NCI-H2081 (cell line): ENCODE data around the gene RNF222.
"Not testable (repeated sequence)": the region's sequence is repeated elsewhere in the genome, so short reads cannot be mapped to it uniquely, and the experiment has no call there.

Experiments
- DNase-seq, 2 experiments: peaks; one replicate each; lab custom pipeline; 2025; lab: John Stamatoyannopoulos, UW

Gene RNF222

DNA sequence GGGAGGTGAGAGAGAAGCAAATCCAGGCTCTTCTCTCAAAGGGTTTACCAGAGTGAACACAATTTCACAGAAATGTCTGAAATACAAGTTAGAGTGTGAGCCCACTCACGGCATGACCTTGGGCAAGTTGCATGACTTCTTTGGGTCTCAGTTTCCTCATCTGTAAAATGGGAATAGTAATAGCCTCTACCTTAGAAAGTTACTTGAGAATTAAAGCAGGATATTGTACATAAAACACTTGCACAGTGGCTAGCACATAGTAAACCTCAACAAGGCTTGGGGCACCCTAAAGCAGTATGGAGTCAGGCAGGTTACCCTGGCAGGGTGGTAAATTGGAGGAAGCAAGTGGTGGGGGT, 13.2 kb upstream of the RNF222 start:
- no peak for DNase-seq

DNA sequence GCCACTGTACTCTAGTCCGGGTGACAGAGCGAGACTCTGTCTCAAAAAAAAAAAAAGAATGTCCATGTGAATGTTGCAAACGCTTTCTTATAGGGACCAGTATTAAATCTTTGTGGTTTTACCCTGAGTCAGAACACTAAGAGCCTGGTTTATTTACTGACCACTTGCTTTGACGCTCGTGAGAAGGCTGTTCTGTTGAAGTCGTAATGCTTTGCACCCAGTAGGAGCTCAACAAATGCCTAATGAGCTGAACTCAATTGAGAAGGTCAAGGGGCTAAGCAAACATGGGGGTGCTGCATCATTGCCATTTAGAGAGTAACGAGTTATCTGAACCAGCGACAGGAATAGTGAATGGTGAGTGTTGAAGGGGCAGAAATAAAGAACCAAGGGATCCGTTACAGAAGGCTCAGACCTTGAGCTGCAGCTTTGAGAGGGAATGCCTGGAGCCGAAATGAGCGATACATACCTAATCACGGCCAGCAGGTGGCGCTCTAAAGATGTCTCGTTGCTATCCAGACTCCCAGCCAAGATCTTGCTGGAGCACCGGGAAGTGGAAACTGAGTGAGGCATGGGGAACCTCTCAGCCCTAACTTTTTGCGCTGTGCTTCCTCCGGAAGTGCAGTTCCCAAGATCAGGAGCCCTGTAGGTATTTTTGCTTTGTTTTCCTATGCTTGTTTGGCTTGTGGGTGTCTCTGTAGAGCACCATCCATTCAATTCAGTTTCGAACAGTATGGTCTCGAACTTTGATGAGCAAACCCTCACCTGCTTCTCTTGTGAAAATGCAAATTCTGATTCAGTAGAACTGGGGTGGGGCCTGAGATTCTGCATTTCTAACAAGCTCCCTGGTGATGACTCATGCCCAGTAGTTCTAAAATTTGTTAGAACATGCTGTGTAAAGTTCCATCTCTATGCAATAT, 12.6 kb upstream of the RNF222 start:
- peak; percentile 73 to 76 for DNase-seq

DNA sequence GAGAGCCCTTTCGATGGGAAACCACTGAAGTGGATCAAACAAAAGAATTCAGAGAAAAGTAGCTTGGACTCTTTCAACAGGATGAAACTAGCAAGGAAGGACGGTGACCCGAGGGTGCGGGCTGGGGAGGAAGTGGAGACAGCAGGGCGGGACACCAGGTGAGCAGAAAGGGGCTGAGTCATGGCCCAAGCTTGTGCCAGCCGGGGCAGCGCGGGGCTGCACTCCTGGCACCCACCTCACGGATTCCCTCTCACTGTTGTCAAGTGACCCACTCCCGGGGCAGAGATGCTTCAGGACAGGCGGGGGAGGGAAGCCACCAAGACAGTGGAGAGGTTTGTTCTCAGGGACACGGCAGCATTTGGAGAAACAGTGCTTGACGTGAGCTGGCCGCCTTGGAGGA, 10.7 kb upstream of the RNF222 start:
- no peak for DNase-seq

DNA sequence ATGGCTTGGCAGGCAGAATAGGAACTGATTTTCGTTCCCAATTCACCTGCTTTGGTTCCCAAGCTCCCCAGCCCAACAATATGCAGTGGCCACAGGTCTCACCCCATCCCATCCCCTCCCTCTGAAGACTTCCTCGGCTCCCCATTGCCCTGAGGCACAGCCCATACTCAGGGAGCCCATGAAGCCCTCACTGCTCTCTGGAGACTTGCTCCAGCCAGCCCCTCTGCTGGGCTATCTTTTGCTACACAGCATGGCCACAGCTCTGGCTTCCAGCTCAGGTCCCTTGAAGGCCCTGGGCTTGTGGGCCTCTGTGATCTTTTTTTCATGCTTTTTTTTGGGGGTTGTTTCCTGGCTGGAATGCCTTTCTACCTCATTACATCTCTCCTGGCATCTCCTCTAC, 8.5 kb upstream of the RNF222 start:
- no peak for DNase-seq

DNA sequence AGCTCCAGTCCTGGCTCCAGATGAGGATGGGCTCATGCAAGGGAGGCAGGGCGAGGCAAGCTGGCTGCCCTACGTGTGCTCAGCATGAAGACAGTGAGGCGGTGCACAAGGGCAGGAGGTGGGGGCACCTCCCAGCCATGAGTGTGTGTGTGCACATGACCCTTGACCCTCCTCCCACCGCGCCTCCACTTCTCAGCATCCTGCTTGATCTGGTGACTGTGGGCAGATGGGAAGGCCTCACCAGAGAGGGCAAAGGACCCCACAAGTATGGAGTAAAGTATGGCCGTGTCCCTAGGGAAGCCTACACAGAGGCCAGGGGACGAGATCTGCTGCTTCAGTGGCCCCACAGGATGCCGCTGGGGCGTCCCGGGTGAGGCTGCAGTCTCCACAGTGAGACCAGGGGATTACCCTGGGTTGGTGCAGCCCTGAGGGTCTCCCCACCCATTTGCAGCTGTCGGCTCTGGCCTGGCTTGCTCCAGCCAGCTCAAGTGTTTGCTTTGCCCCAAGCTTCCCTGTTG, 7.9 kb upstream of the RNF222 start:
- DNase-seq = no peak

DNA sequence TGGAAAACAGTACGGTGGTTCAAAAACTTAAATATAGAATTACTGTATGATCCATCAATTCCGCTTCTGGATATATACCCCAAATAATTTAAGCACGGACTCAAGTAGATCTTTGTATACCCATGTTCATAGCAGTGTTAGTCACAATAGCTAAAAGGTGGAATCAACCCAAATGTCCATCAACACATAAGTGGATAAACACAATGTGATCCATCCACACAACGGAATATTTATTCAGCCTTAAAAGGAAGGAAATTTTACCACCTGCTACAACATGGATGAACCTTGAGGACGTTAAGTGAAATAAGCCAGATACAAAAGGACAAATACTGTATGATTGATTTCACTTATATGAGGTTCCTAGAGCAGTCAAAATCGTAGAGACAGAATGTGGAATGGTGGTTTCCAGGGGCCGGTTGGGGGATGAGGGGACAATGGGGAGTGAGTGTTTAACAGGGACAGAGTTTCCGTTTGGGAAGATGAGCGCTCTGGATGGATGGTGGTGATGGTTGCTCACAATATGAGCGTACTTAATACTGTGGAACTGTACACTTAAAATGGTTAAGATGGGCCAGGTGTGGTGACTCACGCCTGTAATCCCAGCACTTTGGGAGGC, 5.4 kb upstream of the RNF222 start:
- DNase-seq = no peak

DNA sequence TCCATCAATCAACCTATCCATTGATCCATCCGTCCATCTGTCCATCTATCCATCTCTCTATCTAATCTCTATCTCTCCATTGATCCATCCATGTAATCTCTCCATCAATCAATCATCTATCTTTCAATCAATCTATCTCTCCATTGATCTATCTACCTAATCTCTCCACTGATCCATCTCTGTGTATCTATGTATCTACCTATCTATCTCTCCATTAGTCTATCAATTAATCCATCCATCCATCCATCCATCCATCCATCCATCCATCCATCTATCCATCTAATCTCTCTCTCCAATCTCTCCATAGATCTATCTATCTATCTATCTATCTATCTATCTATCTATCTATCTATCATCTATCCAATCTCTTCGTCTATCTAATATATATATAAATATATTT, 3.5 kb upstream of the RNF222 start:
- no peak for DNase-seq

DNA sequence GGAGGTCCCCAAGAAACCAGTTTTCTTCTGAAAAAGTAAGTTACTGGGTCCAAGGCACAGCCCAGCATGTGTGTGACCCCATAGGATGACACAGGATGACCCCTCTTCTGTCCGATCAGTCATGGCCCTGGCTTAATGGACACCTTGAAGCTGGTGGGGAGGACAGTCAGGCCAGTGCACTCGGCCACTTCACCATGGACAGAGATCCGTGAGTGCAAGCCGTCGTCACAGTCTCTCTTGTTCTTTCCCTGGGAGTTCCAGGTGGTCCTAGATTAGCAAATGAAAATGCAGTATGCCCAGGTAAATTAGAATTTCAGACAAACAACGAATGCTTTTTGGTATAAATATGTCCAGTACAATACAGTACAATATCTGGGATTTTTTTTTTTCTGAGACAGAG, 1.4 kb upstream of the RNF222 start:
- no peak for DNase-seq

DNA sequence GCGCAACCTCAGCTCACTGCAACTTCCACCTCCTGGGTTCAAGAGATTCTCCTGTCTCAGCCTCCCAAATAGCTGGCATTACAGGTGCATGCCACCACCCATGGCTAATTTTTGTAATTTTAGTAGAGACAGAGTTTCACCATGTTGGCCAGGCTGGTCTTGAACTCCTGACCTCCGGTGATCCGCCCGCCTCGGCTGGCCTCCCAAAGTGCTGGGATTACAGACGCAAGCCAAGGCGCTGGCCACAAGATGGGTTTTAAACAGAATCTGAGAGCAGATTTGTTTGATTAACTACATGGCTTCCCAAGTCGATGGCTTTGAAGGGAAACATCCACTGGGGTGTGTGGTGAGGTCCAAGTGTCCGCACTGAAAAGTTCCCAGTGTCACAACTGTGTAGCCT, 3.1 kb downstream of the RNF222 start:
- DNase-seq = not testable (repeated sequence)

DNA sequence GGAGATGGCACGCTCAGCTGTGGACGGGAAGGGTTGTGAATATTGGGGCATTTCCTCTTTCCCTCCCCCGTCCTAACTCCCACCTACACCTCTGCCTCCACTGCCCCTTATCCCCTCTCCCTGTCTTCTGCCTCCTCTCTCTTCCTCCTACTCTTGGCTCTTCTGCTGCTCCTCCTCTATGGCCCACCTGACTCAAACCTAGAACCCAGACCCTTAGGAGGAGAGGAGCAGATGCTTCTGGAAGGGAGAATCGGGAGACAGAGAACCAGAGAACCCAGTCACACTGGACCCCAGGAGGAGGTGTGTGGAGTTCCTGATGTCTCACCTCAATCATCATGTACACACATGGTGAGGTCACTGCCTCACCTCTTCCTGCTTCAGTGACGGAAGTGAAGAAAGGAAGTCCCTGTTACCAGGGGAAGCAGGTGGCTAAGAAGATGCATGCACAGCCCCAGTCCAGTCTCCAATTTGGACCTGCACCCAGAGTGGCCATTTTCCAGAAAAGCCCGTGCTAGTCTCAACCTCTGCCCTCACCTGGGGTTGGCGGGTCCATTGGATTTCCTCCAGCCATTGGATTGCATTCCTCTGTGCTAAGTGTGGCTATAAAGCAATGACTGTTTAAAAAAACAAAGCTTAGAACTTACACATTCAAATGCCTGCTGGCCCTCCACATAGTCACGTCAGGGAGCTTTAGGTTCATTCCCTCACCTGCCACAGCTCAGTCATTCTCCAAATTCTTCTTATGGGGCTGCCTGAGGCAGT, 4.0 kb downstream of the RNF222 start:
- DNase-seq = no peak

DNA sequence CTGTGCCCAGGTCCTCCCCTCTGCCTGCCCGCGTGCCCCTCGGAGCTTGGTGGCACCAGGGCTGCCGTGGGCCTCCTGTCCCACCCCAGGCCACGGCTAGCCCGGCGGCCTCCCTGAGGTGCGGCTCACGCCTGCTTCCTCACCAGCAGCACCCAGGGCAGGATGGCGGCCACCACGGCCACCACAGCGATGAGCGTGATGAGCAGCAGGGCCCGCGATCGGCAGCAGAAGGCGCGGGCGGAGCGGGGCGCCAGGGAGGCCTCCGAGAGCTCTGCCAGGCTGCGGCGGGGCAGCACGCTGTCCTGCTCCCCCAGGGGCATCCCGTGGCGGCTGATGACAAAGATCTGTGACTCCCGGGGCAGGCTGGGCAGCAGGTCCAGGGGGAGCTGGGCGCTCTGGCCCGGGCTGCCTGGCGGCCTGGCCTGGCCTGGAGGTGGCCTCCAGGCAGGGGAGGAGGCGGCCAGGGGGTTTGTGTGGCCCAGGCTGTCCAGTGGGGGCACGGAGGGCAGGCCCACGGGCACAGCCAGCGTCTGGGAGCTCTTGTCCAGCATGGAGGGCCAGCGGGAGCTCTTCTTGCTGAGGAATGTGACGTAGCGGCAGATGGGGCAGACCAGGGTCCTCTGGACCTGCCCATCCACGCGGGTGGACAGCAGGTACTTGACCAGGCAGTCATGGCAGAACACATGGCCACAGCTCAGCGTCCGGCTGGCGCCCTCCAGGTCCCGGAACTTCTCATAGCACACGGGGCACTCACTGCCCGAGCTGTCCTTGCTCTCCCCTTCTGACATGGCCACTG, 4.8 kb downstream of the RNF222 start:
- no peak for DNase-seq

DNA sequence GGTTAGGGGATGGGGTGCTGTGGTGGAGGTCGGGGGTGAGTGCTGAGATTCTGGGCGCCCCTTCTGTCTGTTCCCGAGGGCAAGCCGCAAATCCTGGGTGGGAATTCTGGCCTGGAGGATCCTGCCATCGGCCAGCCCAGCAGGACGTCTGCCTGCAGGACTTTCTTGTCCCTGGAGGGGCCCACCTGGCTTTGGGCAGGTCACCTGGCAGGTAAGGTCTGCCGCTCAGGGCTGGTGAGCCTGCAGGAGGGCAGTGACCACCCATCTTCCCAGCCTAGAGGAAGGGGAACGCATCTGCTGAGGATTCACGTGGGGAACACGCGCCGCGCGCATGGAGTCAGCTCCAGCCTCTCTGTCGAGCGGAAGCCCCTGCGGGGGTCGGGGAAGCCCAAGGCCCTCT, 5.4 kb downstream of the RNF222 start:
- no peak for DNase-seq

DNA sequence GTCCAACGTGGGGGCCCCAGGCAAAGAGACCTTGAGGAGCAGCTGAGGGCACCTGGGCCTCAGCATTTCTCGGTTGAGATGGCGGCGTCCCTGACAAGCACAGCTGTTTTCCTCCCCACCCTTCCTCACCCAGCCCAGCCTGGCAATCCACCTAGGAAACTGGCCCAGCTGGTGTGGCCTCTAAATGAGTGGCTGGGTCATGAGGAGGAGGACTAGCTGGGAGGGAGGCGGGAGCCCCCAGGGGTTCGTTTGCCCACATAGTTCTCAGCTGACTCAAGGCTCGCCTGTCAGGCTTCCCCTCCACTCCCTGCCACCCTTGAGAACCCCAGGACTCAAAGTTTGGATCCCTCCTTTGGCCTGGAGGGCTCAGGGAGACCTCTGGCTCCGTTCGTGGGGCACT, 5.9 kb downstream of the RNF222 start:
- no peak for DNase-seq

DNA sequence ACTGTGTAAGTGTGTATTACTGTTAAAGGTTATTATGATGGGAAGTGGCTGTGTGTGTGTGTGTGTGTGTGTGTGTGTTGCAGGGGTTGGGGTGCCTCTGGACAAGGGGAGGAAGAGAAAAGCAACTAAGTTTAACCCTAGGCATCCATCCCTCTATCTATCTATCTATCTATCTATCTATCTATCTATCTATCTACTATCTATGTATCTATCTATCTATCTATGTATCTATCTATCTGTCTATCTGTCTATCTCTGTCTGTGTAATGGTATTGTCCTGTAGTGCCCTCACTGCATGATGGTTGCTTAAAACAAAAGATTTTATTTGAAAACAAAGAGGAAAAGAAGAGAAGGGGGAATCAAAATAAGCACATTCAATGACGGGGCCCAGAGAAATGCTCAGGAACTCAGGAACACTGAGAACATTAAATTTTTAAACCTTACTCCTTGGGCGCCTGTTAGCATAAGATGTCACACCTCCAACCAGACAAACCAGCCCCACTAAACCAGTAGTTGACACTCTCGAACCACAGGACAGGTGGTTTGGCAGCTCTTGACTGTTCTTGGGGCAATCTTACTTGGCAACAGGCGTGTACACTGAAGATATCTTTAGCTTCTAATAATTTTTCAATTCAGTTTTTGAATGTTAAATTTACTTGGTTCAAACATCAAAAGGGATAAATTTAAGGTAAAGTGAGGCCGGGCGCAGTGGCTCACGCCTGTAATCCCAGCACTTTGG, 9.5 kb downstream of the RNF222 start:
- DNase-seq = no peak

DNA sequence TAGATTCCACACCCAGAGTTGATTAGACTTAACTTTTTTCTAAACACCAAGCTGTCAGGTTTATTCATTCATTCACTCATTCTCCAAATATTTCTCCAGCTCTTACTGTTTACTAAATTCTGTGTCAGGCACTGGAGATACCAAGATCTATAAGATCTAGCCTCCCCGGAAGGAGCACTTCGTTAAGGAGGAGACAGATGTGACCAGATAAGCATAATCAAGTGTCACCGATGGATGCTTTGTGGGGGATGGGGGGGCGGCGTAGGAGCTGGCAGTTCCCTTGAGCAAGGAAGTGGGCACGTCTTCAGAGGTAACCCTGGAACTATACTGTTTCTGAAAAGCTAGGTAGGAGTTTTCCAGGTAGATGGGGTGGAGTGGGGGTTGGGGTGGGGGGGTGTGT, 10.8 kb downstream of the RNF222 start:
- DNase-seq = no peak

DNA sequence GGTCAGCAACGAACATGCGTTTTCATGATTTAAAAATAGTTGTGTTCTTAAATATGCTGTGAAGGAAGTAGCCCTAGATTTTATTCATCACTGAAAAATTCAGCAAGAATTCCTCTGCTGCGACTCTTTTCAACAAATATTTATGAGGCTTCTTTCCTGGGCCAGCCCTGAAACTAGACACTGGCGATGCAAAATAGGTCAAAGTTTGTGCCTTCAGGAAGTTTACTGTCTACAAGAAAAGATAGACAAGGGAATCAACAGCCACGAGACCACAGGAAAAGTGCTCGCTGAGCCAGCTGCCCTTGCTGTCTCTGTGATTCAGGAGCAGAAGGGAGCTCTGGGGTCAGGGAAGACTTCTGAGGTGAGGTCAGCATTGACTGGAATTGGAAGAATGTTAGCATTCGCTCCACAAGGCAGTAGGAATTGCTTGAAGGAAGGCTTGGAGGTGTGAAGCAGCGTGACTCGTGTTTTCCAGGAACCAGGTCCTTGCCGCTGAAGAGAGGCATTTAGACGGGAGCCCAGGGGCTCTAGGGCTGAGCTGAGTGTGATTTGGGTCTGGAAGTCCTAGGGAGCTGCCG, 12.7 kb downstream of the RNF222 start:
- no peak for DNase-seq

DNA sequence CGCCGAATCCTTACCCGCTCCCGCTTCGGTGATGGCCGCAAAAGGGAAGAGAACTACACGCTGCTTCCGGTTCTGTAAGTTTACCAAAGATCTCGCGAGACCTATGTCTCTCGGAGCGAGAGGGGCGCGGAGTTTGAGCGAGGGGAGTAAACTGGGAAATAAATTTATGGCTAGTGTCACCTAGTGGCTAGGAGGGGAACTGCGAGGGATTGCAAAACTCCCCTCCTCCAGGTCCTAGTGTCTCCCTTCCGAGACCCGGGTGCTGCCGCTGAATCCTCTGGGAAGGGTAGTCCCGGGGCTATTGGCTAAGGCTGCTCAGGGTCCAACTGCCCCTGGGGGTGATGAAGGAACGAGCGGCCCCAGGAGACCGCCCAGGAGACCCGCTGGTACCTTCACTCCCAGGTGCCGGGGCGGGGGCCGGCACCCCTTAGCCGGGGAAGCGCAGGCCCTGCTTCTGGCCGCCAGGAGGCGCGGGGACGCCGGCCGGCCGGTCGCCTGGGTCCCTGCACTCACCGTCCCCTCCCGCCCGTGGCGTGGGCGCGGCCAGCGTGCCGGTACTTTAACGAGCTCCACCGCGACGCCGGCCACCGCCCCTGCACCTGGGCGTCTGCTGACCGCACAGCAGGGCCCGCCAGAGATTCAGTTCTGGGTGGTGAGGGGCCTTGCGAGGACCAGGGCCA, 14.3 kb downstream of the RNF222 start, which contains the start of gene RPL26:
RPL26 (minus strand) TSS at position 51 of the 680 bp plus-strand sequence. CDS start 883 bp downstream, outside the sequence.
- peak; percentile 95 to 96 for DNase-seq

DNA sequence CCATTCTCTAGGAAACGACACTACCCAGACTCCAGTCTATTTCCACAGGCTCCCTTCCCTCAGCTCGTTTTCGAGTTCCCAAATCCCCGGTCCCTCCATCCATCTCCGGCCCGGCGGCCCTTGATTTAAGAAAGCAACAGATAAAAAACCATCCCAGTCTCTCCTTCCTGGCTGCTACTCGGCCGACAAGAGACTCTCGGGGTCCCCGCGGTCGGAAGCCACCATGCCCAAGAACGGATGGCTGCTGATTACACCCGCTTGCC, 14.8 kb downstream of the RNF222 start:
- DNase-seq = no peak

DNA sequence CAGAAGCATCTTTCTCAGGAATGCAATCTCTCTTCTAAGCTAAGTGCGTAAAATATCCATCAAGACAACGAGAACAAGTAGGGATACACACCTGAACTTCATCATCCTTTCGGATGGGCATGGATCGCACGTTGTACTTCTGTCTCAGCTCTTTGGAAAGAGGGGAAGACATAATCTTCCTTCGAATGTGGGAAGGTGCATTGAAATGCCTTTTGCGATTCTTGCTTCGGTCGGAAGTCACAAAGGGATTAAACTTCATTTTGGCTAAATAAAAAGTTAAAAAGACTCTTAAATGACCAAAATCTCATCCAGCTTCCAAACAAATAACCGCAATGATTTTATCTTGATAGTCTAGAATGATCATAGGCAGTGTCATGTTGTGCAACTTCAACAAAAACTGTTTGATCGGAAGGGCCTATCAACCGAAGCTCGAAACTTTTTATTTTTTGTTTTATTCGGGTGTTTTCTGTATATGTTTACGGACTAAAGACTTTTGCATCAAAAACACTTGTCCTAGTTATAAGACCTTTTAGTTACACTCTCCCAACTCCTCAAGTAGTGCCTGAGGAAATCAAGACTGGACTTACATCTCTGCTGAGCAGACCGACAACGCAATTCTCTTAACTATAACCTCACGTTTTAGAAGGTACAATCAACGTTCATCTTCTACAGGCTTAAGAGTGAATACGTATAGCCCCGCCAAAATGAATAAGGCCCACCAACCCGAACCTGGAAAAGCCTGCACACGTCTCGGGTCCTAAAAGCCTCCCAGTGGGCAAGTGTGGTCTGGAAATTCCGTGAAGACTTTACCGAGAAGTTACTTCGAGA, 15.4 kb downstream of the RNF222 start:
- no peak for DNase-seq
